ENCODE data around the gene CAMK1D.

- TF ChIP-seq EP300 (IDR thresholded peaks at IDR 0.05; ENCODE audit: borderline replicate concordance in 1 of 2, low read depth in 2 of 2, low read length in 2 of 2) (no peak), CREB1 (IDR thresholded peaks at IDR 0.05) (no peak), MAX (IDR thresholded peaks at IDR 0.05) (no peak), ZNF274 (IDR thresholded peaks at IDR 0.05; ENCODE audit: borderline replicate concordance, extremely low read depth, low read length) (no peak), EGR1 (IDR thresholded peaks at IDR 0.05; ENCODE audit: borderline replicate concordance, low read depth, low read length) (no peak), TAF7 (optimal IDR thresholded peaks at IDR 0.05; ENCODE audit: borderline replicate concordance, low read depth, low read length) (no peak), CTCF (IDR thresholded peaks at IDR 0.05; ENCODE audit: control extremely low read depth in 1 of 3, insufficient read depth in 1 of 3, low read depth in 1 of 3, low read length in 3 of 3) (no peak), POLR2A (IDR thresholded peaks at IDR 0.05; ENCODE audit: control extremely low read depth in 1 of 2, low read depth in 2 of 2, low read length in 2 of 2) (no peak), BACH1 (IDR thresholded peaks at IDR 0.05; ENCODE audit: low read length) (no peak)
These were observed 408.0 kb downstream of the CAMK1D start for GRCh38 chr10:12757351-12757750.

All from H1 (cell line).